Tongue (tissue), 2 donors: ENCODE data around the gene AQP3. TPM values are rescaled to one million over a fixed set of nuclear protein-coding genes. Genes with fewer than 3 reads are reported as not detected.
"Not testable (repeated sequence)": the region's sequence is repeated elsewhere in the genome, so short reads cannot be mapped to it uniquely, and the experiment has no call there.

ENCODE experiments used
- DNase-seq: peaks from one replicate; pipeline ENCODE4 v3.0.0-alpha.2; 2015
- total RNA-seq: library from RNA; depleted of rRNA; stranded (reverse); fragments of >200 nt; gene quantifications from one replicate; pipeline ENCODE4 v1.2.3, GENCODE V29; 2014

Gene AQP3
- total RNA-seq, 1 donor from 2014 or later = 143 TPM

DNA sequence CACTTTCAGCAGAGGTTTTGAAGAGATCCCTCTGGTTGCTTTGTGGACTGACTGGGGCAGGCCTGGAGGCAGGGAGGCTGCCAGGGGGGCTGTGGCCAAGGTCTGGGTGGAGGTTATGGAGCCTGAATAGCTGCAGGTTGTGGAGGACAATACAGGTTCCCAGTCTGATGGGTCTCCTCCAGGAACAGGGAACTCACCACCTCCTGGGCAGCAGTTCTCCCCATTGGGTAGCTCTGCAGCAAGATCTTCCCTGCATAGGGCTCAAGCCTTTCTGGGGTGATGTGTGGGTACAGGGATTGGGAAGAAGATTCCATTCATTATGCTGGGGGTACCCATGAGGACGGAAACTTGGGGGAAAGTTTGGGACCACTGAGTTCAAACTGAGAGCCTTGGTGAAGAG, 6.8 kb downstream of the AQP3 start:
- DNase-seq = no peak

DNA sequence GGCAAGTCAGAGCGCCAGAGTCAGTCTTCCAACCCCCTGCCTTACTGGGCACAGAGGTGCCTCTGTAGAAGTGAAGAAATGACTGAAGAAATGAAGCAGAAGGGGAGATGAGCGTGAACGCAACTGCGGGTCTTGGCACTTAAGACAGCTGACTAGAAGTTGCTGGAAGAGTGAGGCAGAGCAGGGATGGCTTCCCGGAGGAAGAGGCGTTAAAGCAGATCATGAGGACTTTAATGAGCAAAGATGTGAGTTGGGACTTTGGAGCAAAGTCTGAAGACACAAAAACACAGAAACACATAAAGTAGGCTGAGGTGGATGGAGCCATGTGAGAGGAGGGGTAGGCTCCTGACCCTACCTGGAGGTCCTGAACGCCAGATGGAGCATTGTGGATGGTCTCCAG, 7.2 kb downstream of the AQP3 start:
- DNase-seq = no peak

DNA sequence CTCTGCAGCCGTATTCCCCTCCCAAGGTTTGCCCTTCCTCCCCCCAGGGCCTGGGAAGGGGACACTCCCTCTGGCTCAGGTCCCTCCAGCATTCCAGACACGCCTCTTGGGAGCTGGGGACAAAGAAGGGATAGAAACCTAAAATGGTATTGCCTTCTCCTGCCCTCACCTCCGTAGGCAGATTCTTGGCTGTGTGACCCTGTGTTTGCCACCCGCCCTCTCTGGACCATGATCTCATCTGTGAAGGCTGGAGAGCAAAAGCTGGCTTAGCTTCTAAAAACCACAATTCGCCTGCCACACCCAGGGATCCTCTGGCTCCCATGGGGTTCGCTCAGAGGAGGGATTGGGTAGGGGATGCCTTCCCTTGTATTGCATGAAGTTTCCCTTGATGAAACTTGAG, 7.7 kb downstream of the AQP3 start:
- no peak for DNase-seq

DNA sequence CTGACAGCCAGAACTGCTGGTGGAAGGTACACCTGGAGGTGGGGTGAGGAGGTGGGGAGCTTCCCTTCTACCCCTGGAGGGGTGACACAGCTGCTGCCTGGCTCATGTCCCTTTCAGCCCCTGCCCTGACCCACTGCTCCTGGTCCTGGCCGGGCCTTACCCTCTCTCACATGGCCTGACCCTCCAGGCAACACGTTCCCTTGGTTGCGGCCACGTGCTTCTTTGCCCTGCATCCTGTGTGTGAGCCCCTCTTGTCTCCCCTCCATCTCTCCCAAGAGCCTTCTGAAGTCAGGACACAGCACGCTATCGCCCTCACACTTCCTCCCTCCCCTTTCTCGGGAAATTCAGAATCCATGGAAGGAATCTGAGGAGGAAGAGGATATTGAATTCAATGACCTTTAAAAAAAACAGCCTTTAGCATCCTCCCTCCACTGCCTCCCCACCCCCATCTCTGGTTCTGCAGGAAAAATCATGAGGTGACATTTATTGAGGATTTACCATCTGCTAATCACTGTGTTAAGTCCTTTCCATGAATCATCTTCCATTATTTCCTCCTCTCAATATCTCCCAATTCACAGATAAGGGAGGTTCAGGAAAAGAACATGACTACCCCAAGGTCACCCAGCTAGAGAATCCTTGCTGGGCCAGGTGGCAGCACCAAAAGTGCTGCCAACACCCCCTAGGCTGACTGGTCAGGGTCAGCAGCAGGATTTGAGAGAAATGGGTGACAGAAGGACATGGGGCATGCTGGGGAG, 8.3 kb downstream of the AQP3 start:
- no peak for DNase-seq

DNA sequence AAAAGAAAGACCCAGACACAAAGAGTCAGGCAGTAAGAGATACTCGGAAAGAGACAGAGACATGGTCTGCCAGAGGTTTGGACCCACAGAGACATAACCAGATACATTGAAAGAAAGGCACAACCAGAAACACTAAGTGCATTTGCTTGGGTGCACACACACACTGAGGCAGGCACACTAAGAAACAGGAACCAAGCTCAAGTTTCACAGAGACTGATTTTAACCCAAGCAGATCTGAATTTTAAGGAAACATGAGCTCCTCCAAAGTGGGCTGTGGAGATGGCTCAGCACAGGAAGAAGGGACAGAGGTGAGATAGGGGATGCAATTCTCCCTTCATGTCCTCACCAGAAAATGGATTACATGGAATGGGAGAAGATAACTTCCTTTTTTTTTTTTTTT, 9.5 kb downstream of the AQP3 start:
- no peak for DNase-seq

DNA sequence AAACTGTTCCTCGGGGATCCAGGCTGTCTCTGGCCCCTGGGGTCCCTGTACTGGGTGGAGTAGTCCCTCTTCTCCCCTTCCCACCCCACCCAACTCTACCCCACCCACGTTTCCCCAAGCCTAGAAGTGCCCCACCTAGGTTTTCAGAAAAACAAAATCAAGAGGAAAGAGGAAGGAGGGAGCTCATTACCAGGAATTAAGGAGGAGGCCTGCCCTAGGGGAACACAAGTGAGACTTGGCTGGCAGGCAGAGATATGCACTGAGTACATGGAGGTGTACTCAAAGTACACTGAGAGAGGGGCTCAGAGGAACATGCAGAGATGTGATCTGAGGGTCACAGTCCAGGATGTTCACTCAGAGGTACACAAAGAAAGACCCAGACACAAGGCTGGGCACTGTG, 10.2 kb downstream of the AQP3 start:
- DNase-seq = no peak

DNA sequence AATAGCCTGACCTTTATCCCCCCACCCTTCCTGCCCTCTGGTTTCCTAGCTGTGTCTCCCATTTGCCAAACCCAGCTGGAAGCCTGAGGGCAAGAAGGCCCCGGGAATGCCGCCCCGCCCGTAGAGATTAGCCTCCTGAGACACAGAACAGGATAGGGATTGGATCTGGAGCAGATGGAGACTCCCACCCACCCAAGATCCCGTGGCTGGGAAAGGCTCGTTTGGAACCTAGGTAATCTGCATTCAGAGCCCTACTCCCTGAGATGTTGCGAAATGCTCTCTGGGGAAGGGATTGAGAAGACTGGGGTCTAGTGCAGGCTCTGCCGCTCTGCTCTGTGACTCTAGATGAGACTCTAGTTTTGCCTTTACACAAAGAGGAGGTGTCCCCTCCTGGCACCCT, 10.9 kb downstream of the AQP3 start:
- DNase-seq = no peak

DNA sequence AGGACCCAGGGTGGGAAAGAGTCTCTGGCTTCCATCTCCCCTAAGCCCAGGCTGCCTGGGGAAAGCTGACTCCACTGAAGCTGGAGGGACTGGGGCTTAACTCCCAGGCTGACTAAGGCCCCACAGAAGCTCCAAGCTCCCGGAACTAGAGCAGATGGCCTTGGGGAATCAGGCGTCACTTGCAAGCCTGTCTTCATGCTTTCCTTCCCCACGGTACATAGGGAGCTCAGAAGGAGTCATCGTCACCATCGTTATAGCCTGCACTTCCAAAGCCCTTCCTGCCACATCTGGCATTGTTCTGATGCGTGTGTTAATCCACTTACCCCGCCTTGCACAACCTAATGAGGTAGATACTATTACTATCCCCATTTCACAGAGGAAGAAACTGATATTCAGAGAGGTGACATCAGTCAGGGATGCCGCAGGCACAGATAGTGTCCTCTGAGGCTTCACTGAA, 11.5 kb downstream of the AQP3 start:
- DNase-seq = no peak

DNA sequence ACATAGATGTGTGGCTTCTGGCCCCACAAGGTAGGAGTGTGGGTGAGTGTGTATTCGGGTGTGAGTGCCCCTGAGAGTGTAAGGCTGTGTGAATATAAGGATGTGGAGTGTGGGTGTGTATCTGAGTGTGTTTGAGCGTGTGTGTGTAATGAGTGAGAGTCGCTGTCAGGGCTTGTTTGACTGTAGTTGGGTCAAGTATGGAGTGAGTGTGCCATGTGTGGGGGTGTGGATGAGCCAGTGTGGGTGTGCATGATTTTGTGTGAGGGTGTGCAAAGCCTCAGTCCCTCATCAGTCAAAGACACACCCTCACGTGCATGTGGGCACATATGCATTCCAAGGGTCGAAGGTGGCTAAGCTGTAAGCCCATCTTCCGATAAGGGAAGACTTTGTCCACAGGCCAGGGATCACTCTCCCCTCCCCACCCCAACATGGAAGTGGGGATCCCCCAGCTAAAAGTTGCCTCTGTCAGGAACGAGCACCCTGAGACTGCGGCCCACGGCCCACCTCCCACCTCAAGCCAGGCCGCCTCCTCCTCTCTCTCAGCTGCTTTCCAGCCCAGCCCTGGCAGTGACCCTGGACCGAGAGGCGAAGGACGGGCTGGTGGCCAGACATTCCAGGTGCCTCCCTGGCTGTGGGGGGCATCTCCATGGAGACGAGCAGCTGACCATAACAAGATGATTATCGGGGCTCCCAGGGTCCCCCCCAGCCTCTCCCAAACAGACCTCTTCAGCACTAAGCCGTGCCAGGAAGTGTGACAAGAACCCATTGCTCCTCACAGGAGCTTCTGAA, 12.9 kb downstream of the AQP3 start:
- no peak for DNase-seq

DNA sequence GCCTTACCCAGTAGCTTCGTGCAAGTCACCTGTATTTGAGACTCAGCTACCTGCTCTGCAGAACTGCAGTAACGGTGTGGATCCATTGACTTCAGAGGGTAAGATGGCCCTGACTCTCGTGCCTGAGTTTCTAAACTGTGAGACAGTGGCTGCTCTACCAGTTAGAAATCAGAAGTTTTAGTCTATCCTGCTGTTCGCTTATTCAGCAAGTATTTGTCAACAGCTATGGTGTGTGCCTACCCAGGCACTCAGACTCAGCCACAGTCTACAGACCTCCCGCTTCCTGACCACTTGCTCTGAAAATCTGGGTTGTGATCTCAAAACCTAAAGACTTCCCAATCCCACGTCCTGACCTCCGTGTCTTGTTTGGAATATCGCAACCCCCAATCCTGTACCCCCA, 13.5 kb downstream of the AQP3 start:
- no peak for DNase-seq

DNA sequence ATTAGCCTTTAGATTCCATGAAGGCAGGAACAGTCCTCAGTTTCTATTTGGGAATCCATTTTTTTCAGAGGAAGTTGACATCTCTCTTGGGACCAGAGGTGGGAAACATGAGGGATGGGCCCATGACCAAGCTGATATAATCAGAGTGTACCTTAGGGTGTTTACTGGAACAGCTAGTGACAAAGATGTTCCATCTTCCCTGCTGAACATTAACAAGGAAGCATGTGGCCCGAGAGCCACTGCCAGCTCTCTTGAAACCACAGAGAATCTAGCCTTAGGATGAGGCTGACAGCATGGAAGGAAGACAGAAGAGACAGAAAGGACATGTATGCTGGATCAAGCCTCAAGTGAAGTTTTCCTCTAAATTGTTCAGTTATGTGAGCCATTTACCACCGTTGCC, 16.0 kb downstream of the AQP3 start:
- DNase-seq = no peak

DNA sequence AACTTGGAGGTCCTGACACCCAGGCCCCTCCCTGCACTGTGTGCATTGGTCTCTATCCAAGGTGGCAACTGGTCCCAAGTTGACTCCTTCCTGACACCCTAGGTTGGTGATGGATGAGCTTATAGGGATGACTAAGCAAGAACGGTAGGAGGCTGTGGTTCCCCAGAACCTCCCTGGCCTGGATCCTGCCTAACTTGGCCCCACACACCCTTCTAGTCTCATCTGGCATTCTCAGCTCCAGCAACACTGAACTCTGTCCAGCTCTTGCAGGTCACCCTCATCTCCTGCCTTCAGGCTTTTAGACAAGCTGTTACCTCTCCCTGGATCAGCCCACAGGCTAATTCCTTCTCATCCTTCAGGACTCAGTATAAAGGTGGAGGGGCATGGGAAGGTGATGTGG, 16.5 kb downstream of the AQP3 start:
- DNase-seq = no peak

DNA sequence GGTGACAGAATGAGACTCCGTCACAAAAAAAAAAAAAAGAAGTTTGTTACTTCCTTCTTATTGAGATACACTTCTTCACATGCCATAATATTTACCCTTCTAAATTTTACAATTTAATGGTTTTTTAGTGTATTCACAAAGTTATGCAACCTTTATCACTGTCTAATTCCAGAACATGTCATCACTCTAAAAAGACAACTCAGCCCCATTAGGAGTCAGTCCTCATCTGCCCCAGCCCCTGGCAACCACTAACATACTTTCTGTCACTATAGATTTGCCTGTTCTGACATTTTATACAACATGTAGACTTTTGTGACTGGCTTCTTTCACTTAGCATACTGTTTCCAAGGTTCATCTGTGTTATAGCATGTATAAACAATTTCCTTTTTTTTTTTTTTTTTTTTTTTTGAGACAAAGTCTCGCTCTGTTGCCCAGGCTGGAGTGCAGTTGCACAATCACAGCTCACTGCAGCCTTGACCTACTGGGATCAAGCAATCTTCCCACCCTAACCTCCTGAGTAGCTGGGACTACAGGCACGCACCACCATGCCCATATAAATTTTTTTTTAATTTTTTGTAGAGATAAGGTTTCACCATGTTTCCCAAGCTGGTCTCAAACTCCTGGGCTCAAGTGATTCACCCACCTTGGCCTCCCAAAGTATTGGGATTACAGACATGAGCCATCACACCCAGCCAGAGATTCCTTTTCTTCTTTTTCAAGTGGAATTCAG, 18.0 kb downstream of the AQP3 start:
- no peak for DNase-seq

DNA sequence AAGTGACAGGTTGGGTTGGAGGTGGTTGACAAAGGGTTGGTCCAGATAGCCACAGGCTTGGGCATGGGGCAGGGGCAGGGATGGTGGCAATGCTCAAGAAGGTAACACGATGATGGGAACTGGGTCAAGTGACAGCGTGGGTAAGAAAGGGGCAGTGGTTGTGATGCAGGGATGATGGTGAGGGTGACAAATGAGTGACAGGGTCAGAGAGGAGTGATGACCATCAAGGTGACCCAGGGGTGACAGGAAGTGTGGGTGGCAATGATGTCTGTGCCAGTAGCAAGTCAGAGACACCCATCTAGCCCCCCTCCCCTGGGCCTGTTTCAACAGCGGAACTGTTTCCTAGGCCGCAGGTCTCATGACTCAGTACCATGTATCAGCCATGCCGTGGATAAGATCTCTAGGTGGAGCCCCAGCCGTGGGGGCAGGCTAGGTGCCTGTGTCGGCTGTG, 20.5 kb downstream of the AQP3 start:
- DNase-seq = no peak

DNA sequence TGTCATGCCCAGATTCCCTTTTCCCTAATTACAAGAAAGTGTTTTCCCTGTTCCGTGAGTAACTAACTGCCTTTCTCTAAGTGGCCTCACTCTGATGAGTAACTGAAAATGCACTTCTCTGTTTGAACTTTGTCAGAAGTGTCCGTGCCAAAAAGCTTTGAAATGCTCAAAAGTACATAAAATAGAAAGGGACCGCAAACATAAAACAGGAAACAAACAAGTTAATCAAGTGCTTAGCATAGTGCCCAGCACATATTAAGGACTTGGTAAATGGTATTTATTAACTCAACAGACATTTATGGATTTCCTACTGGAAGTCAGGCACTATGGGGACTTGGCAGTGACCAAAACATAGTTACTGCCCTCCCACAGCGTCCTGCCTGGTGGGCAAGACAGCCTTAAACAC, 22.3 kb downstream of the AQP3 start:
- DNase-seq = no peak

DNA sequence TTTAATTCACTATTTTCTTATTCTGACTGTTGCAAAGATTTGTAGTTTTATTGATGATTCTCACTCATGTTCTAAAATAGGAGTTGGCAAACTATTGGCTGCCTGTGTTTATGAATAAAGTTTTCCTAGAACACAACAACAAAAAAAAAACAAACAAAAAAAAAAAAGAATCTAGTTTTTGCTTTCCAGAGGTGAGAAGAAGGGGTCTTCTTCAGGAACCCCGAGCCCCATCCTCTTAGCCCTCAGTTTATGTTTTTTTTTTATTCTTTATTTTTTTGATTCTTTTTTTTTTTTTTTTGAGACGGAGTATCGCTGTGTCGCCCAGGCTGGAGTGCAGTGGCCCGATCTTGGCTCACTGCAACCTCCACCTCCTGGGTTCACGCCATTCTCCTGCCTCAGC, 22.9 kb downstream of the AQP3 start:
- DNase-seq = not testable (repeated sequence)

DNA sequence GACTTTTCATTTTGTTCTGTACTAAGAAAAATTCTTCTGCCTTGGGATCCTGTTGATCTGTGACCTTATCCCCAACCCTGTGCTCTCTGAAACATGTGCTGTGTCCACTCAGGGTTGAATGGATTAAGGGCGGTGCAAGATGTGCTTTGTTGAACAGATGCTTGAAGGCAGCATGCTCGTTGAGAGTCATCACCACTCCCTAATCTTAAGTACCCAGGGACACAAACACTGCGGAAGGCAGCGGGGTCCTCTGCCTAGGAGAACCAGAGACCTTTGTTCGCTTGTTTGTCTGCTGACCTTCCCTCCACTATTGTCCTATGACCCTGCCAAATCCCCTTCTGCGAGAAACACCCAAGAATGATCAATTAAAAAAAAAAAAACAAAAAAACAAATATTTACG, 23.4 kb downstream of the AQP3 start:
- not testable (repeated sequence) for DNase-seq

DNA sequence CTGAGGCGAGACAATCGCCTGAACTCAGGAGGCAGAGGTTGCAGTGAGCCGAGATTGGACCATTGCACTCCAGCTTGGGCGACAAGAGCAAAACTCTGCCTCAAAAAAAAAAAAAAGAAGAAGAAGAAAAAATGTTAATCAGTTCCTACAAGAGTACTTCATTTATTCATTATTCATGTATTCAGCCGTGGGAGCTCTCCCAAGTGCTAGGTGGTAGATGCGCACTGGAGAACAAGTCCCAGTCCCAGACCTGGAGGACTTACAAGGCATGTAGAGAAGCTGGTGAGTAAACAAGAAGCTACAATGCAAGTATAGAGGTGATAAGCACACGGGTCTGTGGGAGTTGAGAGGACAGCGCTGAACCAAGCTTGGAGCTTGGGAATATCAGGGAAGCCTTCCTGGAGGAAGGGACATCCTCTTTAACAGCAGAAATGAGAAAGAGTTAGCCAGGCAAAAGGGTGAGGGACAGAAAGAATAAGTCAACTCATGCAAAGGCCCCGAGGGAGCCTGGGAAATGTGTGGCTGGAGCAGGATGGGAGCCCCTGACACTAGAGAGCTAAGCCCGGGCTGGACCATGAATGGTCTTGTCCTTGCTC, 27.6 kb downstream of the AQP3 start:
- DNase-seq = no peak

DNA sequence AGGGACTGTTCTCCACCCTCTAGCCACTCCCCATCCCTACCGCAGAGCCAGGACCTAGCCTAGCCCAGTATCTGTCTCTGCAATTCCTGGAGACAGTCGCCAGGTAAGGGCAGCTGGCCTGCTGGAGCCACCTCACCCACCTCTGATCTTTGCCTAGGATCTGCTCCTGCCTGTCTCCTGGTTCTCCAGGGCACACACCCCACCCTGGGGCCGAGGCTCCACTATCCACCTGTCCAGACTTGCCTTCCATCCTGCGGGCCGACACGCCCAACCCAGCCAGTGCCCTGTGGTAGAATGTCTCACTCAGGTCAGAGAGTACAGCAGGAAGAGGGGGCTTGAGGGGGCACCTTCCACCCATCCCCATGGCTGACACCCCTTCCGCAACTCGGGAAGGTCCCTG, 29.3 kb downstream of the AQP3 start:
- no peak for DNase-seq

DNA sequence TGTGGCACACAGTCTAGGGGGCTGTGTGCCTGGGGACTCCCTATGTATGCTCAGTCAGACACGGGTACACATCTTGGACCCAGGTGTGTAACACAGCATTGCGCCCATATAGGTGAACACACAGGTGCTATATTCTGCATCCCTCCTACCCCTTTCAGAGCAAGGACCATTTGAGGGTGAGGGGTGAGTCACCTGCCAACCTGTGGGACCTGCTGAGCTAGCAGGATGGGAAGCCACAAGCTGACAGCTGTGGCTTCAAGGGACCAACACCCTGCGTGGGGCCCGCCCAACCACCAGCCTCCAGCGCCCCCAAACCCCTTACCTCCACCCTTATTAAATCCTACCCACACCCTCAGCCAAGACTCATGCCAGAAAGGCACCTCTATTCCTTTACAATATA, 30.4 kb downstream of the AQP3 start:
- no peak for DNase-seq

DNA sequence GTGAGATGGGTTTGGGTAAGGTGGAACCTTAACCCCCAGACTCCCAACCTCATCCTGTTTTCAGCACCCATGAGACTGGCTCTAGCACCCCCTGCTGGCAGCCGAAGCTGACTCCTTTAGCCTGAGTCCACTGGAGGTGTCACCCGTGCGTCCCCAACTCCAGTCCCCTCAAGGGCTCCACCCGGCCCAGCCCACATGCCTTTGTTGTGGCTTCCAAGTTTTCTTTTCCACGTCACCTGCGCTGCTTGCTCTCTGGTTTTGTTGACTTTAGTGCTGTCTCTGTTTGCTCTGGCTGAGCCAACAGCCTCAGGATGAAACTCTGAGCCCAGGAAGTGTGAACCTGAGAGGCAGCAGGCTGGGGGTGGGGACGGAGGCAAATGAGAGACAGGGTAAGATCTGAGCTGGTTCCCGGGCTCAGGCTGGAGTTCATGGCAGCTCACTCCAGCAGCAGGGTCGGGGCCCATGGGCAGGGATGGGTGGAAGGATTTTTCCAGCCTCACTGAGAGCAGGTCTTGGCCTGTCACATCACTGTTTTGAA, 31.8 kb downstream of the AQP3 start:
- DNase-seq = peak; percentile 77

DNA sequence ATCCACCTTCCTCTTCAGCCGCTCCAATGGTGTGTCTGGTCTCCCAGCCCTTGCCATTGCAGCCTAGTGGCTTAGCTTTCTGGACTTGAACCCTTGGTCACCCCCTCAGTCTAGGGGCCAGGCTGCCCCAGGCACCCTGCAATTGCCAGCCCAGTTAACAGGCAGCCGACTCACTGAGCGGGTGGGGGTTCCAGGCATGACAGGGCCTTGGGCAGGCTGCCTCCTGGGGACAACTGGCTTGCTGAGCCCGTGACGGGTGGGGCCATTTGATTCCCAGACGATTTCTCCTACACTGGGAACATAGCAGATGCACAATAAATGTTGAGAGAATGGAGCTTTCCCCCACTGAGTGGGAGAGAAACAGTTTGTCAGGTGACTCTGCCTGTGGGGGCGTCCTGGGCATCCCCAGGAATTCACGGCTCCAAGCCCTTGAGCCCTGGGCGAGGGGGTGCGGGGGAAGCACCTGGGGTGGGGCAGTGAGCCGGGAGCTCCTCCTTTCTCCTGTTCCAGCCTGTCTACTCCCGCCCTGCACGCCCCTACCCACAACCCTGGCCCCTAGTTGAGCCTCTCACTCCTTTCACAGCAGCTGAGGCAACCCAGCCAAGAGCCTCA, 32.4 kb downstream of the AQP3 start:
- no peak for DNase-seq
